Ramos (cell line): ENCODE results near the gene LSM4.
"Not testable (repeated sequence)": the region's sequence is repeated elsewhere in the genome, so short reads cannot be mapped to it uniquely, and the experiment has no call there.

Experiments used
- in situ Hi-C: fragments of 300-500 bp; cut with MboI; formaldehyde crosslinking; loops from one replicate; pipeline ENCODE4 v1.14.3; 2022; ENCODE audit warnings: low sequenced_read_pairs; ENCODE audit not compliant: unreplicated experiment

Gene LSM4

GRCh38 chr19:18342090-18342632, 19.3 kb upstream of the LSM4 start:
- in situ Hi-C loops, result loop anchor here (5.0 kb wide), 1 partner anchor 70 kb away; no protein-coding TSS in a partner anchor

- in situ Hi-C loops, result loop anchor here (5.0 kb wide), 1 partner anchor 71 kb away; no protein-coding TSS in a partner anchor
Observed at GRCh38 chr19:18340990-18341868, 18.4 kb upstream of the LSM4 start.

GRCh38 chr19:18340190-18340989, 17.5 kb upstream of the LSM4 start, which contains the start of gene PGPEP1:
PGPEP1 (plus strand) TSS chr19:18340598; CDS start chr19:18340682, 84 bp downstream.
- in situ Hi-C loops, result loop anchor here (5.0 kb wide), 1 partner anchor 72 kb away; no protein-coding TSS in a partner anchor

- in situ Hi-C loops, result loop anchor here (5.0 kb wide), 1 partner anchor 73 kb away; no protein-coding TSS in a partner anchor
Observed at GRCh38 chr19:18339723-18340122, 16.8 kb upstream of the LSM4 start.

- in situ Hi-C loops, result no loop called here
Observed at GRCh38 chr19:18338541-18338940, 15.7 kb upstream of the LSM4 start.

- in situ Hi-C loops, result no loop called here
Observed at GRCh38 chr19:18336121-18336520, 13.2 kb upstream of the LSM4 start.

- in situ Hi-C loops, result no loop called here
Observed at GRCh38 chr19:18333680-18334079, 10.8 kb upstream of the LSM4 start.

- in situ Hi-C loops, result no loop called here
Observed at GRCh38 chr19:18332917-18333530, 10.1 kb upstream of the LSM4 start.

- in situ Hi-C loops, result no loop called here
Observed at GRCh38 chr19:18330868-18331267, 8.0 kb upstream of the LSM4 start.

GRCh38 chr19:18329035-18329376, 6.1 kb upstream of the LSM4 start:
- in situ Hi-C loops, result no loop called here

GRCh38 chr19:18328340-18329034, 5.6 kb upstream of the LSM4 start:
- in situ Hi-C loops, result no loop called here

- in situ Hi-C loops, result no loop called here
Observed at GRCh38 chr19:18326772-18327171, 3.9 kb upstream of the LSM4 start.

GRCh38 chr19:18324373-18324731, 1.5 kb upstream of the LSM4 start:
- in situ Hi-C loops, result not testable (repeated sequence)

- in situ Hi-C loops, result no loop called here
Observed at GRCh38 chr19:18322318-18322758, 538 bp downstream of the LSM4 start.

- in situ Hi-C loops, result no loop called here
Observed at GRCh38 chr19:18321734-18322102, 1.2 kb downstream of the LSM4 start.

- in situ Hi-C loops, result no loop called here
Observed at GRCh38 chr19:18320865-18321733, 1.8 kb downstream of the LSM4 start.

GRCh38 chr19:18319591-18320135, 3.2 kb downstream of the LSM4 start:
- in situ Hi-C loops, result no loop called here

- in situ Hi-C loops, result no loop called here
Observed at GRCh38 chr19:18317961-18318800, 4.7 kb downstream of the LSM4 start.
